GM18520 (cell line): ENCODE measurements around the gene SPIN1.

Source experiments
- ATAC-seq: cut with Tn5 transposase; IDR thresholded peaks from one replicate; pipeline ENCODE4 v1.9.1; 2021; ENCODE audit not compliant: unreplicated experiment

SPIN1 gene

DNA sequence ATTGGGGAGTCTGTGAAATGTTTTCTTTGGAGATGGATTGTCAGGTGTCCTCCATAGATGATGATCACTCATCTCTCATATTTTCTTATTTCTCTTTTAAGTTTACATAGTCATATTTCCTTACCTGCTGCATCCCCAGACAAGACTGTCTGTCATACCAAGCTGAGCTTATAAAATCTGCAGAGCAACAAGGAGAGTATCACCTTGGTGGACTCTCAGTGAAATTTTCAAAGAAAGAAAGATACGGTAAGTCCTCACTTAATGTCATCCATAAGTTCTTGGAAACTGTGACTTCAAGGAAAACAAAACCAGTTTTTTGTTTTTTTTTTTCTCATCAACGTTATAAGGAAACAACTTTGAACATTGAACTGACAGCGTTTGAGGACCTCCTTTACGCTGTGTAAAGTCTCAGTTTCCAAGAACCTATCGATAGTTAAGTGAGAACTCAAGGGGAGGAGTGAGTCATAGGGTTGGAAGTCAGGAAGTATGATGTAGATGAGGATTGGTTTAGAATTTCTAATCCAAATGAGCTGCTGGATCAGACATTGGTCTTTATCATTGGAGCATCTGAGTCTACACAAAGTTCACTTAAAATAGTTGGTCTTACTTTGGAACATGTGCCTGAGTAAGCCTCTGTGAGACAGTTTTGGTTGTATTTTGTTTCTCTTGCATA lies 45.5 kb downstream of the SPIN1 start:
- no peak for ATAC-seq

DNA sequence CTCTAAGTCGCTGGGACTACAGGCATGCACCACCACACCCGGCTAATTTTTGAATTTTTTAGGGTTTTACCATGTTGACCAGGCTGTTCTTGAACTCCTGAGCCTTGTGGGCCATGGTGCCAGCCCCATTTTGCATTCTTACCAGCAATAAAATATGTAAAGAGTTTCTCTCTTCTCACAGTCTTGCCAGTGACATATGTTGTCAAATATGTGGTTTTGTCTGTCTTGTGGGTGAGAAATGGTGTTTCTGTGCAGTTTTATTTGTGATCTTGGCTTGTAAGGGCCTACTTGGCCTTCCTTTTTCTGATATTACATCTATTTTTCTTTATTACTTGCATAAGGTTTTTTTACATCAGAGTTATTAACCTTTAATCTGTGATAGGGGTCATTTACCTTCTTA lies 47.1 kb downstream of the SPIN1 start:
- ATAC-seq: no peak

DNA sequence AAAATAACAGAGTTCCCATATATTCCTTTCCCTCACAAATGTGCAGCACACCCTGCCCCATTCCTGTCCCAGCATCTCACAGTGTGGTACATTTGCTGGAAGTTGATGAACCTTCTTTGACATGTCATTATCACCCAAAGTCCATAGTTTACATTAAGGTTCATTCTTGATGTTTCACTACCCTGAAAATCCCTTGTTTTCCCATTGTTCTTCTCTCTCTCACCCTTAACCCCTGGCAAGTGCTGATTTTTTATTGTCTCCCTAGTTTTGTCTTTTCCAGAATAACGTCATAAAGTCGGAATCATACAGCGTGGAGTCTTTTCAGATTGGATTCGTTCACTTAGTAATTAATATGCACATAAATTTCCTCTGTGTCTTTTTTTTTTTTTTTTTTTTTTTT lies 48.1 kb downstream of the SPIN1 start:
- no peak for ATAC-seq

DNA sequence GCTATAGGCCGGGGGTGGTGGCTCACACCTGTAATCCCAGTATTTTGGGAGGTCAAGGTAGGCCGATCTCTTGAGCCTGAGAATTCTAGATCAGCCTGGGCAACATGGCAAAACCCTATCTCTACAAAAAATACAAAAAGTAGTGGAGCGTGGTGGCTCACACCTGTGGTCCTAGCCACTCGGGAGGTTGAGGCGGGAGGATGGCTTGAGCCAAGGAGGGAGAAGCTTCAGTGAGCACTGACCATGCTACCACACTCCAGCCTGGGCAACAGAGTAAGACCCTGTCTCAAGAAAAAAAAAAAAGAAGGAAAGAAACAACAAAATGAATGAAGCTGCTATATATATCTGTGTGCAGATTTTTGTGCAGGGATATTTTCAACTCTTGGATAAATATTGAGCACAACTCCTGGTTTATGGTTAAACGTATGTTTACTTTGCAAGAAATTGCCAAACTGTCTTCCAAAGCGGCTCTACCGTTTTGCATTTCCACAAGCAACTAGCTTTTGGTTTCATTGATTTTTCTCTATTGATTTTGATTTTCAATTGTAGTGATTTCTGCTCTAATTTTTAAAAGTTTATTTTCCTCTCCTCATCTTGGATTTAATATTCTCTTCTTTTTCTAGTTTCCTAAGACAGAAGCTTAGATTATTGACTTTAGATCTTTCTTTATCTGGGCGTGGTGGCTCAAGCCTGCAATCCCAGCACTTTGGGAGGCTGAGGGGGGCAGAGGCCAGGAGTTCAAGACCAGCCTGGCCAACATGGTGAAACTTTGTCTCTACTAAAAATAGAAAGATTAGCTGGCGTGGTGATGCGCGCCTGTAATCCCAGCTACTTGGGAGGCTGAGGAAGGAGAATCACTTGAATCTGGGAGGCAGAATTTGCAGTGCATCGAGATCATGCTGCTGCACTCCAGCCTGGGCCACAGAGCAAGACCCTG lies 49.2 kb downstream of the SPIN1 start:
- no peak for ATAC-seq

DNA sequence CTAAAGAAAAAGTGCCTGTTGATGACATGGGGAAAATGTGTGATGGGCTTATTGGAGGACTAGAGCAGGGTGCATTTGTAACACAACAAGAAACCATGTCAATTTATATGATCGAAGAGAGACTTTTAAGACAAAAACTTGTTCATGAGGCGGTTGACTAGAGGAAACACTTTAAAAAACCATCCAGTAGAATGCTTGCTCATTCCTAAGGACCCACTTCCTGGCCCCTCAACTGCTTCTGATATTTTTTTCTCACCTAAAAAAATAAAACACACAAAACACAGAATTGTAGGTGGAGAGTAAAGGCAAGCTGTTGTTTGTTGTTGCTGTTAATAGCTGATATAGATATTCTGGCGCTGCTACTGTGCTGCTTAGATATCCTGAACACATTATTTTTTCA lies 50.6 kb downstream of the SPIN1 start:
- no peak for ATAC-seq

DNA sequence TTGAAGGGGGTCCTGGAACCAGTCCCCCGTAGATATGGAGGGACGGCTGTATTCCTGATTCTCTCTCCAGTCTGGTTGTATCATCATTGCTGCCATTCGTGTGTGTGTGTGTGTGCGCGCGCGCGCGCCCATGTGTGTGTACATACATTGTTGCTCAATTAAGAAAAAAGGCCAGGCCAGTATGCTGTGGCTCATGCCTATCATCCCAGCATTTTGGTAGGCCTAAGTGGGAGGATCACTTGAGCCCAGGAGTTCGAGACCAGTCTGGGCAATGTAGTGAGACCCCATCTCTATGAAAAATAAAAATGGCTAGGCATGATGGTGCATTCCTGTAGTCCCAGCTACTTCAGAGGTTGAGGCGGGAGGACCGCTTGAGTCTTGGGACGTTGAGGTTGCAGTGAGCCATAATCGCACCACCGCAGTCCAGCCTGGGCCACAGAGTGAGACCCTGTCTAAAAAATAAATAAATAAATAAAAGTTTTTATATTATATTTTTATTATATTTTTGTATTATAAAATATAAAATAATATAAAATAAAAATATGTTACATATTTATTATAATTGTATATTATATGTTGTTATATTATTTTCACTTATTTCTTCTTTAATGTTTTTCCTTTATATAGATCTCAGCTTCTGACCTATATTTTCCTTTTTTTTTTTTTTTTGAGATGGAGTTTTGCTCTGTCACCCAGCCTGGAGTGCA lies 53.2 kb downstream of the SPIN1 start:
- no peak for ATAC-seq

DNA sequence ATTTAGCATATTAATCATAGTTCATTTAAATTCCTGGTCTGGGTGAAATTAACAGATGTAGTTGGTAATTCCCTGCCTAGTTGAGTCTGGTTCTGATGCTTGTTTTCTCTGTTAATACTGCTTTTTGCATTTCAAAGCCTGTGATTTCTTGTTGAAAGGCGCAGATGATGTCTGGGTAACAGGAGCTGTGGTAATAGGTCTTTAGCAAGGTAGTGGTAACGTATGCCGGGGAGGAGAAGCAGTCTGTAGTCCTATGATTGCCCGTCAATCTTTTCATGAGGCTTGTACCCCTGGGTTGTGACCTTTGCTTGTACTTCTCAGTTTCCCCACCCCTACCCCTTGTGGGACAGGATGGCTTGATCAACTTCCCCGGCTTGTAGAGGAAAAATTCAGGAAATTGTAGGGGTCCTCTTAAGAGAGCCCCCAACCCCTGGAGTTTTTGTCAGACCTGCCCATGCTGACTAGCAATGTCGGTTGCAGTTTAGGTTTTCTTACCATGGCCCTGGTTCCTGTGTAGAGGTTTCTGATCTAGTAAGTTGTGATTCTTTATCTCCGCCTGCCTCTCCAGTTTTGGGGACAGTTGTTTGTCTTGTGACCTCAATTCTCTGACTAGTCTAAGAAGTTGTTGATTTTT lies 55.4 kb downstream of the SPIN1 start:
- ATAC-seq: no peak

DNA sequence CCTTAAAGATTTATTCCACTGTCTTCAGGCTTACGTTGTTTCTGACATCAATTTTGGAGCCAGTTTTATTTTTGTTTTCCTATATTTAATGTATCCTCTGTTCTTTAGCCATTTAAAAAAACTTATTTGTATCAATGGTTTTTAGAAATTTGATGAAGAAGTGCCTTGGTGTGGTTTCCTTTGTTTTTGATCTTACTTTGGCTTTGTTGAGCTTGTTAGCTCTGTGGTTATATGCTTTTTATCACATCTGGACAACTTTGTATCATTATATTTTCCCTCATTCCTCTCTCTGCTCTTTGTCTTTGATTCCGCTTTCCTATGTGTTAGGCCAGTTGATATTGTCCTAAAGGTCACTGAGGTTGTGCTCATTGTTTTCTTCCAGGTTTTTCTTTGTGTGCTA lies 58.5 kb downstream of the SPIN1 start:
- ATAC-seq: no peak

DNA sequence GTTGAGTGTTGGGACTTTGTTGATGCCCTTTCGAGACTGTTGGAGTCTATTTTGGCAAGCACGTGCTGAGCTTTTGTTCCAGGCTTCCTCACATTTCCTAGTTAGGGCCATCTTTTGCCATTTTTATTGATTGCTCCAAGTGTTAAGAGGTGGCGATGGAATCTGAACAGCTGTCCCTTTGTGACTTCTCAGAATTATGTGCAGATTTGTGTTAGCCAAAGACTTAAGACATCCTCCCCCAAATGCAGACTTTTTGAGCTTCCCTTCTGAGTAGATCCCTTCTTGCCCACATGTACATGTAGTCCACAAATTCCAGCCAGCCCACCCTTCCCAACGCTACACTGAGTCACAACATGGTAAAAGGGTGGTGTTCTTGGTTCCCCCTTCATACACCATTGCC lies 59.2 kb downstream of the SPIN1 start:
- no peak for ATAC-seq

DNA sequence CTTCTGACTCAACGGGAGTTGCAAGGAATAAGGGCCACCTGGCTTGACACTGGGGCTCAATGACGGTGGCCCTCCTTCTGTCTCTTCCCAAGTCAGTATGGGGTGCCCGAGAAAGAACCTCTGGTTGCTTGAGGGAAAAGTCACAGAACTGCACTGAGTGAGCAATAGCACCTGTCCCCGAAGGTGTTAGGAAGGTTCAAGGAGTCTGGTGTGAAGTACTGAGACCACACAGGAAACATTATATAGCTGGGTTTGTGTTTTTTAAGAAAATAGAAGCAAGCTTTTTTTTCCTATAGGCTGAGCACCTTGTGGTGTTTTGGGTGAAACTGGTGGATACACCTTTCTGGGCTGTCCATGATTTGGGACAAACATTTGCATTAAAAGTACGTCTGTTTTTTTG lies 62.9 kb downstream of the SPIN1 start:
- no peak for ATAC-seq

DNA sequence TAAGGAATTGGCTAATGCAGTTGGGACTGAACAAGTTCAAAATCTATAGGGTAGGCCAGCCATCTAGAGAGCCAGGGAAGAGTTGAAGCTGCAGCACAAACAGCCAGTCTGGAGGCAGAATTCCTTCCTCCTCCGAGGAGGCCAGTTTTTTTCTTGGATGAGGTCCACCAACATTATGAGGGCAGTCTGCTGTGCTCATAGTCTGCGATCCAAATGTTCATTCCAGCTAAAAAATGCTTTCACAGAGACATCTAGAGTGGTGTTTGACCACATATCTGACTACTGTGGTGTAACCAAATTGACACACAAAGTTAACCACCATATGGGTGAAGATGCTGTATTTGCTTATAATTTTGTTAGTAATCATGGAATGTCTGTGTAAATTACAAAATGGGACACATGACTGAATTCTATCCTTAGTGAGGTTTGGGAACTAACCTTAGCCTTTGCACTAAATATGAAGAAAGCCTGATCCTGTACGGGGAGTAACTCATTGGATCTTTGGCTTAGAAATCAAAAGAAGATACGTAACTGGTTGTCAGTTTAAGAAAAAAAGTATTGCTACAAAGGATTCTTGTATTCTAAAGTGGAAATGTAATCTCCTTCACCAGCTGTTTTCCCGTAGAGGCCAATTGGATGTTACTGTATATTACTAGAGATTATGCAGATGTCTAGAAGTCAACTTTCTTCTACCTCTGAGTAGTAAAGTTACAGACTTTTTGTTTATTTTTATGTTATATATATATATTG lies 70.6 kb downstream of the SPIN1 start:
- no peak for ATAC-seq

DNA sequence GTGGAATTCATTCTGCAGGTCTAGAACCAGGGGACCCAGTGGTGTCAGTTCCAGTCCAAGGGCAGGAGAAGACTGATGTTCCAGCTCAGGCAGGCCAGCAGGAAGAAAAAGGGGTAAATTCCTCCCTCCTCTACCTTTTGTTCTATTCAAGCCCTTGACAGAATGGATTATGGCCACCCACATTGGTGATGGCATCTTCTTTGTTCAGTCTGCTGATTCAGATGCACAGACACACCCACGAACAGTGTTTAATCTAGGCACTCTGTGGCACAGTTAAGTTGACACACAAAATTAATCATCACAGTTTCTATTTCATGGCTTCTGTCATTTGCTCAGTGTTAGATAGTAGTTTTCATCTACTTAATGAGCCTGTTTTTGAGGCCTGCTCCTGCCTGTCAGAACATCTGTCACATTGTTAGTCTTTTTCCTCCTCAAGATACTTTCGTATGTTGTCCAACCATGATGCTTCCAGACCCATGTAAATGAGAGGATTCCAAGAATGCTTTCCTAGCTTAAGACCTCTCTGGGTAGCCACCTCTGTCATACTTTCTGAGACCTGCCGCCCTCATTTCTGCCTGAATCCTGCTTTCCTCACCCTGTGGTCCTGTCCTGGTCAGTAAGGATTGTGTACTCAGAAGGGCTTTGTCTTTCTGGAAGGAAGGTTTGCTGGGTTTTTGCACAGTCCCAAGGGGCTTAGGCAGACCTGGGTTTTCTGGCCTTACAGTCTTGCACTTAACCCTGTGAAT lies 72.5 kb downstream of the SPIN1 start:
- ATAC-seq: no peak

DNA sequence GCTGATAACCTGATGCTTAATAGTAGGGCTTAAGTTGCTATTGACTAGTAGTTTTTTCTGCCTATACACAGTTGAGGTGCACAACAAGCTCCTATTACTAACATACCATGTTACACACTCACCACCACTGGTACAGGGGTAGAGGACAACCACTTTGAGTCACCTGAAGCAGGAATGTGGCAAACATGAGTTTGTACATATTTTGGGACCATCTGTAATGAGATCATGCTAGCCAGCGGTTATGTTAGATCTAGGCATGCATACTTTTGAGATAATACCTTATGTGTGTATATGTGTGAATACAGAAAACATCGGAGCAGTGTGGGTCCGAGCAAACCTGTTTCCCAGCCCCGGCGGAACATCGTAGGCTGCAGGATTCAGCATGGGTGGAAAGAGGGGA lies 73.9 kb downstream of the SPIN1 start:
- no peak for ATAC-seq

DNA sequence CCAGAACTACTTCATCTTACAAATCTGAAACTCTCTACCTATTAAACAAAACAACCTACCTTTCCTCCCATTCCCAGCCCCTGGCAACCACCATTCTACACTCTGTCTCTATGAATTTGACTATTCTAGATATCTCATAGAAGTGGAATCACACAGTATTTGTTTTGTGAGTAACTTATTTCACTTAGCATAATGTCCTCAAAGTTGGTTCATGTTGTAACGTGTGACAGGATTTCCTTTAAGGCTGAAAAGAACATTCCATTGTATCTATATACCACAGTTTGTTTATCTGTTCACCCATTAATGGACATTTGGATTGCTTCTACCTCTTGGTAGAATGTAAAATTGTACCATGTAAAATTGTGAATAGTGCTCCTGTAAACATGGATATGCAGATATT lies 76.6 kb downstream of the SPIN1 start:
- ATAC-seq: no peak

DNA sequence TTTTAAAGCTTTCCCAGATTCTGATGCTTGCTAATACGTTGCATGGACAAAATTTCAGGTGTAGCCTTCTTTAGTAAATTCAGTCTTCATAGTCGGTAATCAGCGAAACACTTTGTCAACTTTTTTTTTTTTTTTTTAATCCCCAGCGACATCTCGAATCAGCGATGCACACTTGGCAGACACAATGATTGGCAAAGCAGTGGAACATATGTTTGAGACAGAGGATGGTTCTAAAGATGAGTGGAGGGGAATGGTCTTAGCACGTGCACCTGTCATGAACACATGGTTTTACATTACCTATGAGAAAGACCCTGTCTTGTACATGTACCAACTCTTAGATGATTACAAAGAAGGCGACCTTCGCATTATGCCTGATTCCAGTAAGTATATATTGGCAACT lies 80.0 kb downstream of the SPIN1 start:
- ATAC-seq: no peak

DNA sequence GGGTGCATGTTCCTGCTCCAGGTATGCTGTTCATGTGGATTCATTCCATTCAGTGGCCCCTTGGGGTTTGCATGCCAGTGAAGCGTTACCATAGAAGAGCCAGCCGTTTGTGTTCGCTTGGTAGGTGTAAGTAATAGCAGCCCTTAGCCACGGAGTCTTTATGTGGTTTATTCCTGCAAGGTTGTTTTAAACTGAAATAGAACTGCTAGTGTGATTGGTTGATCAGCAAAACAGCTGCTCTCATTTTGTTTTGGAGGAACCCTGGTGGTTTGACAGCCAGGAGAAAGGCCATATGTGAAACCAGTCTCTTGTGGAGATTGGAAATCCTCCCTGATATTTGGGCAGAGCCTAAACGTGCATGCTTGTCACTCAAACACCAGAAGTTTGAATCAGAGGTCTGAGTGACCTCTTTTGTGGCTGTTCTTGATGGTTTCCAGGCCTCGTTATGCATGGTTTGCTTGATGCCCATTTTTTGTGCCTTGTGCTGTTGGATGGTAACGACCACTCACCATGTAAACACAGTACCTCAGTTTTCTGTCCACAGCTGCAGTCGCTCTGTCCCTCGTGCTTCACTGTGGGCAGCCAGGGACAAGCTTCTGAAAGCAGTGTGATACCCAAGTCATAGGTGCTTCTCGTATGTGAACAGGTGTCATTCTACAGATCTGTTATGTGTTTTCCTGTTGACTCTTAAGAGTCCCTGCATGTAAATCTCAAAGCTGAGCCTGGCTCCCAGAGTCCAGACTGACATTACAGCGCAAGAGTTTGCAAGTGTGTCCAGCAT lies 88.4 kb downstream of the SPIN1 start:
- no peak for ATAC-seq

DNA sequence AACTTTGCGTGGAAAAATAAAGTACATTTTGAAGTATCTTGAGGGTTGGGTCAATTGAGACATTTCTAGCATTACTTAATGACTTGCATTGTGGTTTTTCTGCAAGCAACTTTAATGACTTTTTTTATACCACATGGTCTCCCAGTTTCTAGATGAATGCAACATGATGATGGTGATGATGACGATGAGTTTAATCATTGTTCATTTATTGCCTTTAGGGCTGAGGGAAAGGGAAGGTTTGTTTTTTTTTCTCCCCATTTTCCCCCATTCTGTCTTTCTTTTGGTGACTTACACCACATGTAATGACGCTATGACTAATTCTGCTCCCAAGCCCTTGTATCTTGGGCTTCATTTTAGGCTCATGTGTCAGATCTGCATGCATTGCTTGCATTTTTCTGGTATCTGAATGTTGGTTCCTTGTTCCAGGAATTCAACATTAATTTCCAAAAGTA lies 89.1 kb downstream of the SPIN1 start:
- no peak for ATAC-seq

DNA sequence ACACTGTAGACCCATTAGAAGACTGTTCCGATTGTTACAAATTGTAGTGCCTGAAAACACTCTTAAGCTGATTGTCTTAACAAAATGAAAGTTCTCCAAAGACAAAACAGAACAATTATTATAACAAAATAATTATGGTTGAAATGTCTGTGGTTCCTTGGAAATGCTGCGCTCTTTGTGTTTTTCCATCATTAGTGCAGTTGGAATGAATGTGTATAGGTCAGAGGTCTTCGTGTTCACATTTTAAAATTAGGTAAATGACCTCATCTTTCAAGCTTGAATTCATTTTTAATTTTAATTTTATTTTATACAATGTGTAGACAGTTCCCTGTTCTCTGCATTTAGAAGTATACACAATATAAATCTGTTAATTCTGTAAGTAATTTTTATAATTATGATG lies 90.0 kb downstream of the SPIN1 start:
- no peak for ATAC-seq

DNA sequence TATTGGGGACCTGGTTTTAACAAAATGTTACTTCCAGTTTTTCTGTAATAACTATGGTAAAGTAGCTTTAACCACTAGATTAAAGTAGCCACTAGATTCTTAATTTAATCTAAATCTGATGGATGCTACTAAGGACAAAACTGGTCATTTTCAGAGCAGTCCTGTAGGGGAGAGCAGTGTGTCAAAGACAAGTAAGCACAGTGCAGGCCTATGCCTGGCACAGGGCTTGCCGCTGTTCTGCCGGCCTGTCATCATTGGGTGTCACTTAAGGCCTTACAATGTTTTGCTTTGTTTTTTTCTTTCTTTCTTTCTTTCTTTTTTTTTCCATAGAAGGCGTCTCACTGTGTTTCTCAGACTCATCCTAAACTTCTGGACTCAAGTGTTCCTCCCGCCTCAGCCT lies 93.7 kb downstream of the SPIN1 start:
- ATAC-seq: no peak
